Measurements from ENCODE around the gene SLC35F5. TPM values are rescaled to one million over a fixed set of nuclear protein-coding genes. Genes with fewer than 3 reads are reported as not detected.

Gene SLC35F5
- total and polyA plus RNA-seq, 2 of the 4 experiments (the other 2 are of a cell fraction): 30.5 to 93.4 TPM

DNA sequence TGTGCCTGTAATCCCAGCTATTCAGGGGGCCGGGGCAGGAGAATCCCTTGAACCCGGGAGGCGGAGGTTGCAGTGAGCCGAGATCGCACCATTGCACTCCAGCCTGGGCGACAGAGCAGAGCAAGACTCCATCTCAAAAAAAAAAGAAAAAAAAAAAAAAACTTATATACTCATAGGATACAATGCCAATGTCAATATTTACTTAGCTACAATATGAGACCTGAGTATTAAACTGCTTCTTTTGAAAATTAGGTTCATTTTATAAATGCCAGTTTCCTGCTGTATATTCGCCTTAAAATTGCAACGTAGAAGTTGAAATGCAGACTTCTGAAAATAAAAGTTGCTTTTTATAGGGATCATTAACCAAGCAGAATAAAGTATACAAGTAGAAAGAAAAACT, 2.3 kb downstream of the SLC35F5 start:
- Histone ChIP-seq H3K27me3 (ENCODE audit: control insufficient read depth, insufficient read depth, low read length) (no peaks in the 10 kb centered on the region), H2AFZ (replicated peaks; ENCODE audit: low read length, poor library complexity) (no peak overlapping the region), H3K36me3 (ENCODE audit: control insufficient read depth, insufficient read depth, low read length) (peaks cover 8% of the 10 kb centered on the region), H4K5ac (ENCODE audit: low read depth, low read length) (no peak overlapping the region), H3K14ac (replicated peaks; ENCODE audit: low read depth, low read length) (no peak overlapping the region), H4K8ac (ENCODE audit: low read depth in 2 of 2, low read length in 2 of 2) (no peak overlapping the region), H3K9me1 (ENCODE audit: insufficient read depth, low read length) (no peaks in the 10 kb centered on the region; the same call in 1 of the 2 replicates), H3K9ac (ENCODE audit: low read depth, low read length) (no peak overlapping the region), H3K27ac (ENCODE audit: insufficient read depth, low read length) (no peak overlapping the region), H3K79me1 (ENCODE audit: low read depth in 1 of 2, low read length in 2 of 2) (peaks cover 17 to 50% of the 10 kb centered on the region in 2 experiments), H3K4ac (ENCODE audit: low read depth, low read length) (no peak overlapping the region), H2BK5ac (ENCODE audit: low read depth, low read length, poor library complexity, severe bottlenecking) (no peak overlapping the region), H2BK120ac (ENCODE audit: low read depth, low read length) (no peak overlapping the region), H4K20me1 (ENCODE audit: insufficient read depth, low read length) (peaks cover 20% of the 10 kb centered on the region; the same call in 1 of the 2 replicates), H3K9me3 (ENCODE audit: control insufficient read depth, insufficient read depth, low read length) (no peaks in the 10 kb centered on the region), H3K56ac (ENCODE audit: extremely low read depth, insufficient read depth, low read length) (no peak overlapping the region), H2BK20ac (ENCODE audit: low read depth, low read length) (no peak overlapping the region), H4K91ac (ENCODE audit: insufficient read depth, low read depth, low read length) (no peak overlapping the region), H2AK5ac (ENCODE audit: low read depth, low read length) (no peak overlapping the region), H3K18ac (ENCODE audit: low read depth, low read length) (no peak overlapping the region), H2AK9ac (replicated peaks; ENCODE audit: low read depth, low read length, poor library complexity) (no peak overlapping the region), H2BK15ac (ENCODE audit: low read depth, low read length) (no peak overlapping the region), H3K4me2 (ENCODE audit: low read depth, low read length) (no peak overlapping the region), H3K23ac (ENCODE audit: low read depth, low read length) (no peak overlapping the region), H3K4me3 (ENCODE audit: insufficient read depth, low read depth, low read length) (no peak overlapping the region), H3K4me1 (ENCODE audit: control insufficient read depth, insufficient read depth, low read length) (no peaks in the 10 kb centered on the region)
- no TSS peak for BruUV-seq (replicated peaks)
- ATAC-seq (ENCODE audit: low read depth): no peak
- no CpG with 5 or more reads among the region's 8 CpGs for WGBS, 2 experiments (ENCODE audit: extremely low coverage in 2 of 2, insufficient read length in 1 of 2)
- in situ Hi-C loops (cut with MboI; ENCODE audit: low sequenced_read_pairs) (no loop called here), dilution Hi-C loops (cut with HindIII; ENCODE audit: low sequenced_read_pairs, unreplicated experiment) (no loop called here), intact Hi-C loops (cut with micrococcal nuclease) (loop anchor here (10.0 kb wide), 1 partner anchor 801 kb away; no protein-coding TSS in a partner anchor)
- DNase-seq: no peak
- POLR2A ChIA-PET (ENCODE audit: unreplicated experiment): no interaction called here
- CTCF ChIA-PET: interaction anchor here (0.6 kb wide), 1 partner anchor 78 kb away, joined by 3 read pairs; no protein-coding TSS in a partner anchor
- no peak for TF ChIP-seq NFE2L2 (IDR thresholded peaks at IDR 0.05; ENCODE audit: low read depth, low read length)
- TF ChIP-seq, protein P1, sequence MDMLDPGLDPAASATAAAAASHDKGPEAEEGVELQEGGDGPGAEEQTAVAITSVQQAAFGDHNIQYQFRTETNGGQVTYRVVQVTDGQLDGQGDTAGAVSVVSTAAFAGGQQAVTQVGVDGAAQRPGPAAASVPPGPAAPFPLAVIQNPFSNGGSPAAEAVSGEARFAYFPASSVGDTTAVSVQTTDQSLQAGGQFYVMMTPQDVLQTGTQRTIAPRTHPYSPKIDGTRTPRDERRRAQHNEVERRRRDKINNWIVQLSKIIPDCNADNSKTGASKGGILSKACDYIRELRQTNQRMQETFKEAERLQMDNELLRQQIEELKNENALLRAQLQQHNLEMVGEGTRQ (IDR thresholded peaks at IDR 0.05; ENCODE audit: low read depth, low read length): no peak
- no peak for TF ChIP-seq RCOR1 (IDR thresholded peaks at IDR 0.05; ENCODE audit: insufficient replicate concordance, low read length)
- TF ChIP-seq POLR2A (IDR thresholded peaks at IDR 0.05; ENCODE audit: low read depth, low read length): no peak
- no peak for TF ChIP-seq SMC3 (IDR thresholded peaks at IDR 0.05; ENCODE audit: low read depth, low read length)
- no peak for TF ChIP-seq CHD1 (IDR thresholded peaks at IDR 0.05; ENCODE audit: low read depth, low read length)
- TF ChIP-seq MAZ (IDR thresholded peaks at IDR 0.05; ENCODE audit: borderline replicate concordance, low read depth, low read length): no peak
- TF ChIP-seq, protein P2, sequence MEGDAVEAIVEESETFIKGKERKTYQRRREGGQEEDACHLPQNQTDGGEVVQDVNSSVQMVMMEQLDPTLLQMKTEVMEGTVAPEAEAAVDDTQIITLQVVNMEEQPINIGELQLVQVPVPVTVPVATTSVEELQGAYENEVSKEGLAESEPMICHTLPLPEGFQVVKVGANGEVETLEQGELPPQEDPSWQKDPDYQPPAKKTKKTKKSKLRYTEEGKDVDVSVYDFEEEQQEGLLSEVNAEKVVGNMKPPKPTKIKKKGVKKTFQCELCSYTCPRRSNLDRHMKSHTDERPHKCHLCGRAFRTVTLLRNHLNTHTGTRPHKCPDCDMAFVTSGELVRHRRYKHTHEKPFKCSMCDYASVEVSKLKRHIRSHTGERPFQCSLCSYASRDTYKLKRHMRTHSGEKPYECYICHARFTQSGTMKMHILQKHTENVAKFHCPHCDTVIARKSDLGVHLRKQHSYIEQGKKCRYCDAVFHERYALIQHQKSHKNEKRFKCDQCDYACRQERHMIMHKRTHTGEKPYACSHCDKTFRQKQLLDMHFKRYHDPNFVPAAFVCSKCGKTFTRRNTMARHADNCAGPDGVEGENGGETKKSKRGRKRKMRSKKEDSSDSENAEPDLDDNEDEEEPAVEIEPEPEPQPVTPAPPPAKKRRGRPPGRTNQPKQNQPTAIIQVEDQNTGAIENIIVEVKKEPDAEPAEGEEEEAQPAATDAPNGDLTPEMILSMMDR (conservative IDR thresholded peaks at IDR 0.05; ENCODE audit: low read depth, low read length): no peak
- TF ChIP-seq MXI1 (IDR thresholded peaks at IDR 0.05; ENCODE audit: borderline replicate concordance, low read depth, low read length): no peak
